ENCODE data around the gene WDR38. TPM values are rescaled to one million over a fixed set of nuclear protein-coding genes. Genes with fewer than 3 reads are reported as not detected.
A peak's percentile ranks its signal among the peaks of the same experiment; 100 is the strongest.
"Not testable (repeated sequence)": the region's sequence is repeated elsewhere in the genome, so short reads cannot be mapped to it uniquely, and the experiment has no call there.

WDR38 gene
- polyA plus RNA-seq, 1 experiment = not detected

DNA sequence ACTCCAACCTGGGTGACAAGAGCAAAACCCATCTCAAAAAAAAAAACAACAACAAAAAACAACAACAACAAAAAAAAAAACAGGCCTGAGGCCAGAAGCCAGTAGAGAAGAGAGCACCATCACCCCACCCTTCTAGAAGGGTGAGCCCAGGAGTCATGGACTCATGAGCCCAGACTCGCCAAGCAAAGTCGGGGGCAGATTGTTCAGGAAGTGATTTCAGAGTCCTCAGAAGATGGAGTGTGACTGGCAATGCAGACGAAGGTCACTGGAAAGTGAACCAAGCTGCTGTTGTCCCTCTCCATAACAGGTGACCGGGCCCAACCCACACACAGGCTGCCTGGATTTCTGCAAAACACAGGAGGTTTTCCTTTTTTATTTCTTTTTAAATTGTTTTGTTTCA, 9.0 kb upstream of the WDR38 start:
- H3K27ac ChIP-seq (ENCODE audit: low read depth, low read length) = no peak overlapping the region
- H3K9me3 ChIP-seq (ENCODE audit: control insufficient read depth, insufficient read depth, low read length) = no peaks in the 10 kb centered on the region
- TF ChIP-seq, protein P1, sequence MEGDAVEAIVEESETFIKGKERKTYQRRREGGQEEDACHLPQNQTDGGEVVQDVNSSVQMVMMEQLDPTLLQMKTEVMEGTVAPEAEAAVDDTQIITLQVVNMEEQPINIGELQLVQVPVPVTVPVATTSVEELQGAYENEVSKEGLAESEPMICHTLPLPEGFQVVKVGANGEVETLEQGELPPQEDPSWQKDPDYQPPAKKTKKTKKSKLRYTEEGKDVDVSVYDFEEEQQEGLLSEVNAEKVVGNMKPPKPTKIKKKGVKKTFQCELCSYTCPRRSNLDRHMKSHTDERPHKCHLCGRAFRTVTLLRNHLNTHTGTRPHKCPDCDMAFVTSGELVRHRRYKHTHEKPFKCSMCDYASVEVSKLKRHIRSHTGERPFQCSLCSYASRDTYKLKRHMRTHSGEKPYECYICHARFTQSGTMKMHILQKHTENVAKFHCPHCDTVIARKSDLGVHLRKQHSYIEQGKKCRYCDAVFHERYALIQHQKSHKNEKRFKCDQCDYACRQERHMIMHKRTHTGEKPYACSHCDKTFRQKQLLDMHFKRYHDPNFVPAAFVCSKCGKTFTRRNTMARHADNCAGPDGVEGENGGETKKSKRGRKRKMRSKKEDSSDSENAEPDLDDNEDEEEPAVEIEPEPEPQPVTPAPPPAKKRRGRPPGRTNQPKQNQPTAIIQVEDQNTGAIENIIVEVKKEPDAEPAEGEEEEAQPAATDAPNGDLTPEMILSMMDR (IDR thresholded peaks at IDR 0.05; ENCODE audit: low read depth, low read length) = no peak
- H3K27me3 ChIP-seq (ENCODE audit: control insufficient read depth, insufficient read depth, low read length) = no peaks in the 10 kb centered on the region
- H3K4me3 ChIP-seq (ENCODE audit: low read depth, low read length) = no peak overlapping the region
- POLR2A ChIA-PET = no interaction called here
- no peak for DNase-seq (ENCODE audit: low read depth, low spot score)
- CTCF ChIA-PET = interaction anchor here (0.7 to 13.2 kb wide), 3 partner anchors 8 to 70 kb away, joined by 4 to 674 read pairs (median 33); partner anchors contain the start of genes NR6A1, OLFML2A and WDR38

GRCh38 chr9:124846467-124846866, 6.8 kb upstream of the WDR38 start:
- CTCF ChIA-PET = interaction anchor here (13.2 kb wide), 1 partner anchor 72 kb away, joined by 674 read pairs; the partner anchor contains the start of genes NR6A1 and OLFML2A
- POLR2A ChIA-PET; H3K9me3 ChIP-seq (ENCODE audit: control insufficient read depth, insufficient read depth, low read length); H3K4me3 ChIP-seq (ENCODE audit: low read depth, low read length); DNase-seq (ENCODE audit: low read depth, low spot score); H3K27me3 ChIP-seq (ENCODE audit: control insufficient read depth, insufficient read depth, low read length); H3K27ac ChIP-seq (ENCODE audit: low read depth, low read length): not testable (repeated sequence)

DNA sequence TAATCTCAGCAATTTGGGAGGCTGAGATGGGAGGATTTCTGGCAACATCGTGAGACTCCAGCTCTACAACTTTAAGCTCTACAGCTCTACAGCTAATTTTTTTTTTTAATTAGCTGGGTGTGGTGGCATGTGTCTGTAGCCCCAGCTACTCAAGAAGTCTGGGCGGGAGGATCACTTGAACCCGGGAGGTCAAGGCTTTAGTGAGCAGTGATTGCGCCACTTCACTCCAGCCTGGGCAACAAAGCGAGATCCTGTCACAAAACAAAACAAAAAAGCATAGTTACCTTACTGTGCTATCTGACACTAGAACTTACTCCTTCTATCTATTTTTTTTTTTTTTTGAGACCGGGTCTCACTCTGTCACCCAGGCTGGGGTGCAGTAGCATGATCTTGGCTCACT, 6.3 kb upstream of the WDR38 start:
- CTCF ChIA-PET = interaction anchor here (13.2 kb wide), 1 partner anchor 73 kb away, joined by 674 read pairs; the partner anchor contains the start of genes NR6A1 and OLFML2A
- POLR2A ChIA-PET = no interaction called here
- no peak overlapping the region for H3K4me3 ChIP-seq (ENCODE audit: low read depth, low read length)
- TF ChIP-seq, protein P1 (IDR thresholded peaks at IDR 0.05; ENCODE audit: low read depth, low read length) = no peak
- peaks cover 3% of the 10 kb centered on the region for H3K27me3 ChIP-seq (ENCODE audit: control insufficient read depth, insufficient read depth, low read length)
- no peak for DNase-seq (ENCODE audit: low read depth, low spot score)
- no peak overlapping the region for H3K27ac ChIP-seq (ENCODE audit: low read depth, low read length)
- no peaks in the 10 kb centered on the region for H3K9me3 ChIP-seq (ENCODE audit: control insufficient read depth, insufficient read depth, low read length)

GRCh38 chr9:124849801-124850200, 3.5 kb upstream of the WDR38 start:
- peak; percentile 56 for DNase-seq (ENCODE audit: low read depth, low spot score)
- CTCF ChIA-PET = interaction anchor here (13.2 kb wide), 1 partner anchor 76 kb away, joined by 674 read pairs; the partner anchor contains the start of genes NR6A1 and OLFML2A
- no peak overlapping the region for H3K4me3 ChIP-seq (ENCODE audit: low read depth, low read length)
- no peaks in the 10 kb centered on the region for H3K9me3 ChIP-seq (ENCODE audit: control insufficient read depth, insufficient read depth, low read length)
- TF ChIP-seq, protein P1 (IDR thresholded peaks at IDR 0.05; ENCODE audit: low read depth, low read length) = no peak
- H3K27me3 ChIP-seq (ENCODE audit: control insufficient read depth, insufficient read depth, low read length) = peaks cover 3% of the 10 kb centered on the region
- POLR2A ChIA-PET = interaction anchor here (1.1 to 1.3 kb wide), 2 partner anchors 38 to 70 kb away, joined by 3 to 17 read pairs; no protein-coding TSS in a partner anchor
- H3K27ac ChIP-seq (ENCODE audit: low read depth, low read length) = no peak overlapping the region

GRCh38 chr9:124852121-124852828, 985 bp upstream of the WDR38 start:
- ChIA-PET CTCF (interaction anchor here (0.6 to 13.2 kb wide), 29 partner anchors 10 to 523 kb away, joined by 3 to 674 read pairs (median 5); partner anchors contain the start of genes ARPC5L, NR6A1, OLFML2A and RPL35), POLR2A (interaction anchor here (0.6 to 2.9 kb wide), 8 partner anchors 10 to 409 kb away, joined by 3 to 12 read pairs (median 3); partner anchors contain the start of genes GAPVD1 and NR6A1)
- no peak overlapping the region for H3K27ac ChIP-seq (ENCODE audit: low read depth, low read length)
- DNase-seq (ENCODE audit: low read depth, low spot score) = no peak
- H3K9me3 ChIP-seq (ENCODE audit: control insufficient read depth, insufficient read depth, low read length) = no peaks in the 10 kb centered on the region
- H3K27me3 ChIP-seq (ENCODE audit: control insufficient read depth, insufficient read depth, low read length) = peaks cover 3% of the 10 kb centered on the region
- TF ChIP-seq, protein P1 (IDR thresholded peaks at IDR 0.05; ENCODE audit: low read depth, low read length) = no peak
- peak overlapping the region; percentile 61; the same call in 1 of the 2 replicates for H3K4me3 ChIP-seq (ENCODE audit: low read depth, low read length)
